ENCODE data around the gene SPATS2. TPM values are rescaled to one million over a fixed set of nuclear protein-coding genes. Genes with fewer than 3 reads are reported as not detected.

The SPATS2 gene
- total and polyA plus RNA-seq, 7 experiments from 2014 or later = 3.0 to 9.8 (median 7.8) TPM

DNA sequence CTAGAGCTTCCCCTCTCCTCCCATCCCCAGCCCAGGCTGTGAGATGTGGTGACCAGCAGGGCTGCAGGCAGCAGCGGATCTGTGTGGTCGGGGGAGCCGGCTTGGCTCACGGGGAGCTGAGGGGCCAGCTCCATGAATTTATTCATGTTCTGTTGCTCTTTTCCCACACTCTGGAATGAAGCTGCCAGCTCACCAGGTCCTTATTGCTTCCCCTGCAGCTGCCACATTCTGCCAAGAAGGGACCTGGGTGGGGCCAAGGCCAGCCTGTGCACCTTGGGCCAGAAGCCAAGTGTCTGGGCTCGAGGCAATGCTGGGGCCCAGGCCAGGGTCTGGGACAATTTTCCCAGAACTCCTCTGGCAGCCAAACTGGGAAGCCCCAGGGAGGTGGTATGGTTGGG lies 27.8 kb upstream of the SPATS2 start:
- intact Hi-C loops (cut with micrococcal nuclease) = loop anchor here in 1 of 2 donors (5.0 kb wide), 1 partner anchor 357 kb away; no protein-coding TSS in a partner anchor
- H3K27me3 Mint-ChIP-seq = peaks cover 58 to 93% (median 67%) of the 10 kb centered on the region in 5 donors
- Histone ChIP-seq H3K36me3 (ENCODE audit: control insufficient read depth in 2 of 3, insufficient read depth in 3 of 3, low read length in 3 of 3) (no peaks in the 10 kb centered on the region), H3K4me3 (ENCODE audit: low read length) (no peak overlapping the region), H3K9me3 (ENCODE audit: control insufficient read depth in 2 of 3, low read length in 3 of 3) (no peaks in the 10 kb centered on the region), H3K27me3 (ENCODE audit: control insufficient read depth in 2 of 2, insufficient read depth in 2 of 2, low read length in 2 of 2) (peaks cover 0 to 30% of the 10 kb centered on the region in 2 donors), H3K27ac (ENCODE audit: low read depth, low read length) (no peak overlapping the region), H3K4me1 (ENCODE audit: control insufficient read depth in 2 of 2, insufficient read depth in 2 of 2, low read length in 2 of 2) (peaks cover 27 to 32% of the 10 kb centered on the region in 2 donors)
- no peak for ATAC-seq
- H3K36me3 Mint-ChIP-seq = peaks cover 0 to 2% (median 0%) of the 10 kb centered on the region in 5 donors
- no peak for DNase-seq
- peaks cover 0 to 1% (median 0%) of the 10 kb centered on the region in 11 donors for H3K9me3 Mint-ChIP-seq
- ChIA-PET POLR2A (interaction anchor here (1.3 kb wide), 1 partner anchor 15 kb away, joined by 3 read pairs; no protein-coding TSS in a partner anchor), CTCF (no interaction called here)
- H3K4me3 Mint-ChIP-seq = no peak overlapping the region
- peaks cover 11 to 55% (median 43%) of the 10 kb centered on the region in 7 donors for H3K4me1 Mint-ChIP-seq
- H3K27ac Mint-ChIP-seq = no peak overlapping the region

DNA sequence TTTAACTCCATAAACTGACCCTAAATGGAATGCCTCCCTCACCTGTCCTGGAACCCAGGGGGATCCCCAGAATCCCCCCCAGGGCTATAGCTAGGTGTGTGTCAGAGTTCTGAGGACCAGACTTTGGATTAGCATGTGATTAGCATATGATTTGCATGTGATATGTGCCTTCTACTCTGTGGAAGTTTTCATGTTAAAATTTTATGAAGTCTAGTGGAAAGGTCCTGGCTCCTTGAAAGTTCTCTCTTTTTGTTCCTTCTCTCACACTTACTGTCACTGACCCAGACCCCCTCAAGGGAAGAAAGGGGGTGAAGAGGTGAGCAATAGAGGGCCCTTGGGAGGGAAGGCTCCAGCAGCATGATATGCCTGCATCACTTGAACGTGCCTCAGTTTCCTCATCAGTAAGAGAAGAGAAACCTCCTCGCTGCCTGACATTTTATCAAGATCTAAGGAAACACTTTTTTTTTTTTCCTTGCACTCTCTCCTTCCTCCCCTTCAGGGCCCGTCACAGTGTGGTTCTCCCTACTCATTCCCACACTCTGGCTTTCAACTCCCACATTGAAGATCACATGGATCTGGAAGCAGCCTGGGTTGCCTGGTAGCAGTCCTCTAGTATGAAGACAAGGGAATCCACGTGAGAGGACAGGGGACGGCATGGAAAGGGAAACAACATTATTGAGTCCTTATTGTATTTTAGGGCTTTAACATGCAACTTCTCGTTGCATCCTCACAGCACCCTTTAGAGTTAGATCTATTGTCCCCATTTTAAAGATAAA lies 27.0 kb upstream of the SPATS2 start:
- no peaks in the 10 kb centered on the region for H3K36me3 Mint-ChIP-seq
- Histone ChIP-seq H3K36me3 (ENCODE audit: control insufficient read depth in 2 of 3, insufficient read depth in 3 of 3, low read length in 3 of 3) (no peaks in the 10 kb centered on the region), H3K27me3 (ENCODE audit: control insufficient read depth in 2 of 2, insufficient read depth in 2 of 2, low read length in 2 of 2) (peaks cover 0 to 28% of the 10 kb centered on the region in 2 donors), H3K4me1 (ENCODE audit: control insufficient read depth in 2 of 2, insufficient read depth in 2 of 2, low read length in 2 of 2) (peaks cover 27 to 32% of the 10 kb centered on the region in 2 donors), H3K27ac (ENCODE audit: low read depth, low read length) (no peak overlapping the region), H3K4me3 (ENCODE audit: low read length) (no peak overlapping the region), H3K9me3 (ENCODE audit: control insufficient read depth in 2 of 3, low read length in 3 of 3) (no peaks in the 10 kb centered on the region)
- CTCF ChIA-PET = interaction anchor here (3.6 kb wide), 1 partner anchor 13 kb away, joined by 15 read pairs; no protein-coding TSS in a partner anchor
- H3K4me3 Mint-ChIP-seq = peak overlapping the region in 2 of 10 donors; percentile 19 to 20
- intact Hi-C loops (cut with micrococcal nuclease) = no loop called here
- POLR2A ChIA-PET = no interaction called here
- H3K9me3 Mint-ChIP-seq = peaks cover 0 to 2% (median 0%) of the 10 kb centered on the region in 11 donors
- no peak for DNase-seq
- no peak overlapping the region for H3K27ac Mint-ChIP-seq
- ATAC-seq = no peak
- H3K4me1 Mint-ChIP-seq = peaks cover 11 to 53% (median 40%) of the 10 kb centered on the region in 7 donors
- H3K27me3 Mint-ChIP-seq = peaks cover 52 to 88% (median 62%) of the 10 kb centered on the region in 5 donors

DNA sequence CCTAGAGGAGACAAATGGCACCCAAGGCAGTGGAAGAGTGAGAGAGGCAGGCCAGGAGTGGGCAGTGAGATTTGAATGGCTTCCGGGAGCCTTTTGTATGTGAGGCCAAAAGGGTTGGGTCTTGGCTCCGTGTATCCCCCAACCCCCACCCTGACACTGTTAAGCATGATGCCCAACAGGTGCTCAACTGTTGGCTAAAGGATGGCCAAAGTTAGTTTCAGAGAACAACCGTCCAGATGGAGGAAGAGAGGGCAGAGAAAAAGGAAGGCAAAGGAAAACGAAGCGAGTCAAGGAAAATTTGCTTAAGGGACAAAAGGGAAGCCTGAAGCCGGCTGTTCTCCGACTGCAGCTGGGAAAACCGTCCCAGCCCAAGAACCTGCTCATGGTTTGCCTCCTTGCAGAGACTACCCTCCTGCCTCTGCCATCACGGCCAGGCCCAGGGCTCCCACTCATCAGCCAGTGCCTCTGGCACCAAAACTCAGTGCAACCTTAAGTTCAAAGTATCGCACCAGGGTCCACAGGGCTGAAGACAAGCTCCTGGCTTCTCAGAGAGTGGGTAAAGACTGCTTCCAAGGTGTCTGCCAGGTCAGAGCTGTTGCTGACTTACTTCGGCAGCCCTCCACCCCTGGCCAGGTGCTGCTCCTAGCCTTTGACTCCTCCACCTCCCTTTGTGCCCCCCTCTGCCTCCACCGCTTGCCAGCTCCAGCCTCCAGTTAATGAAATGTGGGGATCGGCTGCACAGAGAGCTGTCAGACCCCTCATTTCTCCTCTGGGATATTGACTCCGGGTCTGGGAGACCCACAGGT lies 26.1 kb upstream of the SPATS2 start:
- no peak for ATAC-seq
- Histone ChIP-seq H3K9me3 (ENCODE audit: control insufficient read depth in 2 of 3, low read length in 3 of 3) (no peaks in the 10 kb centered on the region), H3K27ac (ENCODE audit: low read depth, low read length) (no peak overlapping the region), H3K27me3 (ENCODE audit: control insufficient read depth in 2 of 2, insufficient read depth in 2 of 2, low read length in 2 of 2) (peaks cover 6 to 27% of the 10 kb centered on the region in 2 donors), H3K36me3 (ENCODE audit: control insufficient read depth in 2 of 3, insufficient read depth in 3 of 3, low read length in 3 of 3) (no peaks in the 10 kb centered on the region), H3K4me1 (ENCODE audit: control insufficient read depth in 2 of 2, insufficient read depth in 2 of 2, low read length in 2 of 2) (peaks cover 34 to 40% of the 10 kb centered on the region in 2 donors), H3K4me3 (ENCODE audit: low read length) (no peak overlapping the region)
- Mint-ChIP-seq H3K4me3 (peak overlapping the region in 6 of 10 donors; percentile 19 to 92 (median 62)), H3K27me3 (peaks cover 53 to 90% (median 63%) of the 10 kb centered on the region in 5 donors), H3K4me1 (peaks cover 11 to 56% (median 42%) of the 10 kb centered on the region in 7 donors), H3K9me3 (peaks cover 0 to 1% (median 0%) of the 10 kb centered on the region in 11 donors), H3K36me3 (no peaks in the 10 kb centered on the region), H3K27ac (peak overlapping the region in 1 of 9 donors; percentile 25)
- intact Hi-C loops (cut with micrococcal nuclease) = no loop called here
- DNase-seq = no peak
- CTCF ChIA-PET = interaction anchor here (0.8 to 3.6 kb wide), 5 partner anchors 8 to 171 kb away, joined by 3 to 21 read pairs (median 8); partner anchors contain the start of gene PRPH
- POLR2A ChIA-PET = no interaction called here

DNA sequence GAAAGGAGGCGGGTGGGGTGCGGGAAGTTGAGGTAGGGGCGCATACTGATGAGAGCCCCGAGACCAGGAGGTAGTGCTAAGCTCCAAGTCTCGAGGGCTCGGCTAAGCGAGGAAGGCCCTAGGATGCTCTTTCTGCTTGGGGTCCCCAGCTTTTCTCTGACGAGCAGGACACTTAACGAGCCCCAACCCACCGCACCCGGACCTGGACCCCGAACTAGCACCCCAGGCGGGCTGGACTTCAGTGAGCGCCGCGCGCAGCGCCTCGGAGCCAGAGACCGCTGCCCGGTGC lies 25.5 kb upstream of the SPATS2 start:
- intact Hi-C loops (cut with micrococcal nuclease) = loop anchor here (1.0 to 2.0 kb wide), 4 partner anchors 8 to 53 kb away; partner anchors contain the start of gene TROAP (in 1 of the 2)
- Histone ChIP-seq H3K4me1 (ENCODE audit: control insufficient read depth in 2 of 2, insufficient read depth in 2 of 2, low read length in 2 of 2) (peaks cover 37 to 43% of the 10 kb centered on the region in 2 donors), H3K27ac (ENCODE audit: low read depth, low read length) (no peak overlapping the region), H3K36me3 (ENCODE audit: control insufficient read depth in 2 of 3, insufficient read depth in 3 of 3, low read length in 3 of 3) (no peaks in the 10 kb centered on the region), H3K27me3 (ENCODE audit: control insufficient read depth in 2 of 2, insufficient read depth in 2 of 2, low read length in 2 of 2) (peaks cover 9 to 24% of the 10 kb centered on the region in 2 donors), H3K9me3 (ENCODE audit: control insufficient read depth in 2 of 3, low read length in 3 of 3) (no peaks in the 10 kb centered on the region), H3K4me3 (ENCODE audit: low read length) (no peak overlapping the region)
- ATAC-seq (no peak), DNase-seq (no peak)
- Mint-ChIP-seq H3K4me3 (peak overlapping the region in 6 of 10 donors; percentile 47 to 92 (median 72)), H3K4me1 (peaks cover 17 to 59% (median 46%) of the 10 kb centered on the region in 7 donors), H3K27me3 (peaks cover 58 to 93% (median 67%) of the 10 kb centered on the region in 5 donors), H3K36me3 (no peaks in the 10 kb centered on the region), H3K9me3 (peaks cover 0 to 1% (median 0%) of the 10 kb centered on the region in 11 donors), H3K27ac (no peak overlapping the region)
- POLR2A ChIA-PET = interaction anchor here (0.9 kb wide), 1 partner anchor 25 kb away, joined by 4 read pairs; the partner anchor contains the start of gene SPATS2
- CTCF ChIA-PET = interaction anchor here (0.8 to 3.6 kb wide), 6 partner anchors 8 to 171 kb away, joined by 3 to 21 read pairs (median 7); partner anchors contain the start of gene PRPH

DNA sequence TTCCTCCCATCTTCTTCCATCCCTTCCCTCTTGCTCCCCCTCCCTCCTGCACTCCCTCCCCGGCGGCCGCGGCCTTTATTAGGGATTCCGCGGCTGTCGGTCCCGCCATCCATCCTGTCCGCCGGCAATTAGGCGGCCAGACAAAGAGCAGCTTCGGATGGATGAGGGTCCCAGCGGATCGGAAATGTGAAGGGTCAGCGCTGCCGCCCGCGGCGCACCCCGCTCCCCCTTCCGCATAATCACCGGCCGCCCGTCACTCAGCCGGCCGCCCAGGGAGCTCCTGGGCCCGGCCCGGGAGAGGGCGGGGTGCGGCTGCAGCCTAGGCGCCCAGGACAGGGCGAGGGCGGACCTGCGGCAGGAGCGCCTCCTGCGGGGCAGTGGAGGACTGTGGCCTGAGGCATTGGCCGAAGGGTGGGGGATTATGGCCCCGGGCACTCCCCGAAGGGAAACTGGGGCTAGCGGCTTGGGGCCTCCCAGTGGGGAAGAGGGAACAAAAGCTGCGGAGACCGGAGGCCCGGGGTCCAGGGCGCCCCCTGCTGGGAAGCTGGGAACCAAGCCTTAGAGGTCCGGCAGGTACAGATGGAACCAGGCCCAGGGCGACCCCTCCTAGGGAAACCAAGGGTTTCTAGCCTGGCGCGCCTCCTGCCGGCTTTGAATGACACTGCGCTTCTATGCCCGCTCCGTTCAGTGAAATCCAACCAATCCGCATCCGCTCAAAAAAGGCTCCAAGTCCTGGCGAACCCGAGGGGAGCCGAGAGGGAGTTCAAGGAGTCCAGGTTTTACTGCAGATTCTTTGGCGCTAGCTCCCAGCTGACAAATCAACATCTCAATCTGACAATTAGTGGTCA lies 25.0 kb upstream of the SPATS2 start:
- Mint-ChIP-seq H3K4me1 (peaks cover 19 to 59% (median 46%) of the 10 kb centered on the region in 7 donors), H3K36me3 (no peaks in the 10 kb centered on the region), H3K9me3 (peaks cover 0 to 1% (median 0%) of the 10 kb centered on the region in 11 donors), H3K27me3 (peaks cover 58 to 93% (median 67%) of the 10 kb centered on the region in 5 donors), H3K4me3 (peak overlapping the region; percentile 61 to 92 (median 76)), H3K27ac (no peak overlapping the region)
- no peaks in the 10 kb centered on the region for H3K36me3 ChIP-seq (ENCODE audit: control insufficient read depth in 2 of 3, insufficient read depth in 3 of 3, low read length in 3 of 3)
- ATAC-seq (peak; percentile 82), DNase-seq (peak; percentile 30 to 83 (median 61))
- POLR2A ChIA-PET = interaction anchor here (0.9 kb wide), 1 partner anchor 25 kb away, joined by 4 read pairs; the partner anchor contains the start of gene SPATS2
- no peak overlapping the region for H3K27ac ChIP-seq (ENCODE audit: low read depth, low read length)
- peaks cover 9 to 27% of the 10 kb centered on the region in 2 donors for H3K27me3 ChIP-seq (ENCODE audit: control insufficient read depth in 2 of 2, insufficient read depth in 2 of 2, low read length in 2 of 2)
- intact Hi-C loops (cut with micrococcal nuclease) = loop anchor here (1.0 to 2.0 kb wide), 4 partner anchors 9 to 54 kb away; partner anchors contain the start of gene TROAP (in 1 of the 2)
- H3K9me3 ChIP-seq (ENCODE audit: control insufficient read depth in 2 of 3, low read length in 3 of 3) = no peaks in the 10 kb centered on the region
- H3K4me1 ChIP-seq (ENCODE audit: control insufficient read depth in 2 of 2, insufficient read depth in 2 of 2, low read length in 2 of 2) = peaks cover 37 to 46% of the 10 kb centered on the region in 2 donors
- H3K4me3 ChIP-seq (ENCODE audit: low read length) = peak overlapping the region; percentile 43
- CTCF ChIA-PET = interaction anchor here (0.5 to 3.6 kb wide), 11 partner anchors 9 to 170 kb away, joined by 3 to 21 read pairs (median 5); partner anchors contain the start of genes PRPH and TROAP
